ENCODE results near the gene IRF1.

DNA sequence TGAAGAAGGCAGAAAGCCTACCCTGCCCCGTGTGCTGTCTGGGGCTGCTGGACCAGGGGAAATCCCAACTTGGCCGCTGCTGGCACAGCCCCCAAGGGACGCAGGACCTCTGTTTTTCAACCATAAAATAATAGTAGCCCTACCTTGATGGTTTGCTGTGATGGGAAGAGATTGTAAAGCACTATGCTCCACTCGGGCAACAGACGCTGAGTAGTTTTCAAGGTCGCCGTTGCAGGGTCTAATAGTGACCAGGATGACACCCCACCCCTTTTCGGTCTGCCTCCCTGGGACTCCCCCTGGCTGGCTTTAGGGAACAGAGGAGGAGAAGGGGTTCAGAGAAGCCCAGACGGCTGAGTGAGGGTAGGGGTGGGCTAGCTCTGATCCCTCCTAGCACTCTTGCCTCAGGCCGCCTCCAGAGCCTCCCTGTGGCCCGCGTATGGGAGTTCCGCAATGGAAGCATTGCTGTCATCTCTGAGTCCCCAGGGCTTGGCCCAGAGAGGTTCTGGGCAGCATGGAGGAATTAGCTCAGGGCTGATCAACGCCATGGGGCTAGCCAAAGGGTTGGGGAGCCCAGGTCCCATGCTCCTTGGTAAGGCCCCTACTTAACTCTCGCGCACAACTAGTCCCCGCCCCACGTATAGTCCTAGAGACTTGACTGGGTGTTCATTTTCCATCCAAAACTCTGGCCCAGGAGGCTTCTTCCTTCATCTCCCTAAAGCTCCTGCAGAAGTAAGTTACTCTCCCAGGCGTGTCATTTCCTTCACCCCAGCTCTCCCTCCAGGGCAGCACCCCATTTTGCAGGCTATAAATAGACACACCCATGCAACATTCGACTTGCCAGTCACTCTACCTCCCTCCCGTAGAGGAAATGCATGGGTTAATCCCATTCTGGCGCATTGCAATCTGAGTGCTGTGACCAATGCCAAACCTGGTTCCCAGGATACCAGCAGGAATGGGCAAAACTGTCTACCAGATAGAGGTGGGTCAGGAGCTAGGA is 1.1 kb upstream of the IRF1 start:
- TF ChIP-seq, protein P1, sequence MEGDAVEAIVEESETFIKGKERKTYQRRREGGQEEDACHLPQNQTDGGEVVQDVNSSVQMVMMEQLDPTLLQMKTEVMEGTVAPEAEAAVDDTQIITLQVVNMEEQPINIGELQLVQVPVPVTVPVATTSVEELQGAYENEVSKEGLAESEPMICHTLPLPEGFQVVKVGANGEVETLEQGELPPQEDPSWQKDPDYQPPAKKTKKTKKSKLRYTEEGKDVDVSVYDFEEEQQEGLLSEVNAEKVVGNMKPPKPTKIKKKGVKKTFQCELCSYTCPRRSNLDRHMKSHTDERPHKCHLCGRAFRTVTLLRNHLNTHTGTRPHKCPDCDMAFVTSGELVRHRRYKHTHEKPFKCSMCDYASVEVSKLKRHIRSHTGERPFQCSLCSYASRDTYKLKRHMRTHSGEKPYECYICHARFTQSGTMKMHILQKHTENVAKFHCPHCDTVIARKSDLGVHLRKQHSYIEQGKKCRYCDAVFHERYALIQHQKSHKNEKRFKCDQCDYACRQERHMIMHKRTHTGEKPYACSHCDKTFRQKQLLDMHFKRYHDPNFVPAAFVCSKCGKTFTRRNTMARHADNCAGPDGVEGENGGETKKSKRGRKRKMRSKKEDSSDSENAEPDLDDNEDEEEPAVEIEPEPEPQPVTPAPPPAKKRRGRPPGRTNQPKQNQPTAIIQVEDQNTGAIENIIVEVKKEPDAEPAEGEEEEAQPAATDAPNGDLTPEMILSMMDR (IDR thresholded peaks at IDR 0.05), result no peak
- no peak for TF ChIP-seq POLR2A (IDR thresholded peaks at IDR 0.05)

Measured in thyroid gland (tissue), 4 donors.